Right lung (tissue), 10 donors: ENCODE results near the gene DNAI7. TPM values are rescaled to one million over a fixed set of nuclear protein-coding genes. Genes with fewer than 3 reads are reported as not detected.

ENCODE experiments used
- DNase-seq, 2 donors: peaks; one replicate each; pipeline ENCODE4 v3.0.0-alpha.2; 2013
- long read RNA-seq, 8 donors: transcript quantifications; one replicate each; lab custom pipeline, GENCODE V29; 2026
- polyA plus RNA-seq, 5 donors: library from polyadenylated mRNA; unstranded; fragments of 120-200 nt; gene quantifications; one replicate each; pipeline versions ENCODE4 v1.2.1 to v1.2.3, GENCODE V29; 2013; ENCODE audit warnings: inconsistent platforms in 1 of 5, low replicate concordance in 1 of 5; ENCODE audit not compliant: insufficient read length in 5 of 5, insufficient read depth in 1 of 5

DNAI7 gene, protein sequence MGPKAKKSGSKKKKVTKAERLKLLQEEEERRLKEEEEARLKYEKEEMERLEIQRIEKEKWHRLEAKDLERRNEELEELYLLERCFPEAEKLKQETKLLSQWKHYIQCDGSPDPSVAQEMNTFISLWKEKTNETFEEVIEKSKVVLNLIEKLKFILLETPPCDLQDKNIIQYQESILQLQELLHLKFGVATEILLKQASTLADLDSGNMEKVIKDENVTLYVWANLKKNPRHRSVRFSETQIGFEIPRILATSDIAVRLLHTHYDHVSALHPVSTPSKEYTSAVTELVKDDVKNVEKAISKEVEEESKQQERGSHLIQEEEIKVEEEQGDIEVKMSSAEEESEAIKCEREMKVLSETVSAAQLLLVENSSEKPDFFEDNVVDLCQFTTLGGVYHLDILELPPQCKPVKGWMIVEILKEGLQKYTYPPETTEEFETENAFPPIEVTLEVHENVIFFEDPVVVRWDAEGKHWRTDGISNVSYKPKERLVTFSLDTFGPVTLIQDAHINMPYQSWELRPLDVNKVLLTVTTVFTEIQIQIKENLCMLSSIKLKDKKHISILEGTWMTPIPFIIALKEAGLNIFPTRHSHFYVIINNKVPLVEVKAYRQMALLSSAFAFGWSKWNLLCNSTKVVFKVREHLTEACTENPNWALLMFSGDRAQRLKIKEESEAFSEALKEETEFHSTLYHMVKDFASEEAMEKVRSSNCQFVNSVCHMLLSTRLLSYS
- polyA plus RNA-seq: 1 to 10 TPM; 3.6 to 8.0 (median 5.3) TPM
- long read RNA-seq, donor 1: 0 reads
- long read RNA-seq, donor 2: 0 reads
- long read RNA-seq, donor 3: 0 reads
- long read RNA-seq, donor 4: 0 reads
- long read RNA-seq, donor 5, partial matches to known transcripts: 18 of 47 reads
- long read RNA-seq, donor 5, other reads (novel, unspliced or antisense): 29 of 47 reads
- long read RNA-seq, donor 6, partial matches to known transcripts: 0 of 1 reads
- long read RNA-seq, donor 6, other reads (novel, unspliced or antisense): 0 of 1 reads
- long read RNA-seq, donor 7, partial matches to known transcripts: 41 of 41 reads
- long read RNA-seq, donor 7, other reads (novel, unspliced or antisense): 0 of 41 reads
- long read RNA-seq, donor 8: 0 reads

DNA sequence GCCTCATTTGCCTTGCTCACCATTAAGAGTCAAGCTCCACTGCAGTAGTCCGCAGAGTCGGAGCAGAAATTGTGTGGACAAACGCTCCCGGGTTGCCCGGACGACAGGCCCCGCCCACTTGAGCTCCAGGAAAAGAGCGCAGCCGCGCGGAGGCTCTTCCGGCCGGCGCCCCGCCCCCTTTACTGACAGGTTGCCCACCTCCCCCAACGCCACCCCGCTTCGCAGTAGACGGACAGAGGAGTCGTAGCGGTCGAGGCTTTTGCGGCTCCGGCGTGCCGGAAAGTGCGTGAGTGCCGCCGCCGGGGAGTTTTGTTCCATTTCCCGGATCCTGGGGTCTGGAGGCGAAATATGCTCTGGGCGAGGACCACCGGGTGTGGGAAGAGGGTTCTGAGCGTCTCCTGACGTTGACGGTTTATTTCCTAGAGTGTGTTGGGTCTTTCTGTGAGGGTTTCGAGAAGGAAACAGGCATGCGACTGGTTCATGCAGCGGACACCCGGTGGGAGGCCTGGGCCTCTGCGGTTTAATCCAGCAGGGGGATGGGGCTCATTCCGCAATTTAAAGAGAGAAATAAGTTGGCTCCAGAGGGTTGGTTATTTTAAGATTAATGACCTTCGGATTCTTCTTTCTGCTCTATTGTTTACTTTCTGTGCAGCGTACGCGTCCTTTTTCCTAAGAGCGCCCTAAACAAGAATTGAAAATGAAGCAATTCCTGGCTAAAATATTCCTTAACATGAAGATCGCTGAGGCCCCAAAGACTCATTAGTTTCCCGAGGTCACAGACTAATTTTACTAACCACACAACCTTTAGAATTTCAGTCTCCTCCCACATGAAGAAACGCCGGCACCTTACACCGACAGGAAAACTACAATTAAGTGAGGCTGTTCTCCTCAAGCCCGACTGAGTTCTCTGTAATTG lies at the start of gene DNAI7, which contains the start of gene ETFRF1:
DNAI7 (minus strand) TSS at position 105 of the 916 bp plus-strand sequence; CDS start at position 23, 82 bp downstream.
ETFRF1 (plus strand) TSS at position 182 of the 916 bp plus-strand sequence. CDS start 8,720 bp downstream, outside the sequence.
- DNase-seq: peak; percentile 97 to 98

DNA sequence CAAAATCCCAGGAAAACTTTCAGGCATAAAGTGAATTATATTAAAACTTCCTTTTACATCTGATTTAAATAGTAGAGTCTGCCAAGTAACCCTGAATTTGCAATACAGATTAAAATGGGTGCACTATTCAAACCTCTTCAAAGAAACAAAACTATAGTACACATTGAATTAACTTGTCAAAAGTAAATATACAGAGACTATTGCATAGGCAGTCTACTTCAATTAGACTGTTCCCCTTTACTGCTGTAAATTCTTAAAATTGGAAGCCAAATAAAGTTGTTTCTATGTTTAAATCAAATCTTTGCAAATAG lies 48.7 kb upstream of the DNAI7 start:
- DNase-seq: no peak

DNA sequence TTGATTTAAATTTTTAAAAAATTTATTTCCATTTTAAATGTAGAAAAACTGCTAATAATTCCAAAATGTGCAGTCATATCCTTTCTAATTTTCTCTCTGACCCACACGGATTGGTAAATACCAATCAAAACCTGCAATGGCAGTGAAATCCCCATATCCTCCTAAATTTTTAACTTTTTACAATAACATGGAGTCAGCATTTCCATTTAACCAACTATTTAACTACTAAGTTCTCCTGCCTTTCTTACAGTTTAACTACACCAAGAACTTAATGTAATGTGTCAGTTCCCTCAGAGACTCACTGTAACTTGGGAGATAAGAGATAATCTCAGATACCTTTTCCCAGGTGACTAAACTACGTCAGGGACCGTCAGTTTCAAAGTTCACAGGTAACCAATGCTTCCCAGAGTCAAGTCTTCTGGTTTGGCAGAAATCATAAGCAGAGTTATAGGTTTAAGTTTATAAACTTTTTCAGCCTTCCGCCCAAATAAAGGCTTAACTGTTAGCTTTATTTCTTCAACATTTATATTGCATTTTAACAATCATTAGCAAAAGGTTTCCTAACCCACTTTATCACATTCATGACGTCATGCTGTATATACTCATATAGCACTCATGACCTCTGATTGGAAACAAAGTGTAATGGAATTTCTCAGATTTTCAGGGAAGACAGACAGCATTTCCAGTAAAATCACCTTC lies 48.2 kb upstream of the DNAI7 start:
- no peak for DNase-seq

DNA sequence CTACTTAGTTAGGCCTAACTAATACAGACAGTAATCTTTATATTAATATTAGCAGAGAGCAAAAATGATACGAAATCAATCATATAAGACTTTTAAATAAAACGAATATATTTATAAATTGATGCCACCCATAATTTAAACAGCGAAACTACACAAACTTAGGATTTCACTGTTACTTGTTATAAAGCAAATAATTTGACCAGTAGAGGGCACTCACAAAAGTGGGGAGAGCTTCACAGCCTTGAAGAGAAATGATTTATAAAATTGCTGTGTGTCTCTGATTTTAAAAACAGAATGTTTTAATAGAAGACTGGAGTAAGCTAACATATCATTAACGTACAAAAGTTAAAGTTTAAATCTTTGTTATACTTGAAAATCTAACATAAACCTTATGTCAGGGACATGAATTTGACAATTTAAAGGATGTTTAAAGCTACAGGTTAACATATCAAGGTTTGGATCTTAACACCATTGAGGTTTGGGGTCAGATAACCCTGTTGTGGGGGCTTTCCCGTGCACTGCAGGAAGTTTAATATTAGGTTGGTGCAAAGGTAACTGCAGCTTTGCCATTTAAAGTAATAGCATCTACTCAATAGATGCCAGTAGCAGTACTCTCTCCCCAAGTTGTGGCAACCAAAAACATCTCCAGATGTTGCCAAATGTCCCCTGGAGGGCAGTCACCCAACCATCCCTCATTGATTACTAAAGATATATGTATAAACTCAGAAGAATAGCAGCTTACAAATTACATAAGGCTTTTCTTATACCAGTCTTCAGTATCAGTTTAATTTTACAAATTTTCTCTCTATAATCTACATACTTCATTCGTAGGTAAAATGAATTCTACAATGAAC lies 46.4 kb upstream of the DNAI7 start:
- DNase-seq: peak in 1 of 2 donors; percentile 32

DNA sequence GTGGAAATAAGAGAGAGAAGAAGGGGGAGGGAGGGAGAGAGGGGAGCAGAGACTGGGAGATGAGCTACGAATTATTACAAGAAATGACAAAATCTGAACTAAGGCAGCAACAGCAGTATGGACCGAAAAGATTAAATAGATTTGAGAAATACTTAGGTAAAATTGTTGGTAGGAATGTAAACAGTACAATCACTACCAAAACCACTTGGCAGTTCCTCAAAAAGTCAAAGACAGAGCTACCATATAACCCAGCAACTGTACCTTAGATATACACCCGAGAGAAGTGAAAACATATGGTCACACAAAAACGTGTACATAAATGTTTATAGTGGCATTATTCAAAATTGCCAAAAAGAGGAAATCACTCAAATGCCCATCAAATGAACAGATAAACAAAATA lies 41.7 kb upstream of the DNAI7 start:
- DNase-seq: no peak

DNA sequence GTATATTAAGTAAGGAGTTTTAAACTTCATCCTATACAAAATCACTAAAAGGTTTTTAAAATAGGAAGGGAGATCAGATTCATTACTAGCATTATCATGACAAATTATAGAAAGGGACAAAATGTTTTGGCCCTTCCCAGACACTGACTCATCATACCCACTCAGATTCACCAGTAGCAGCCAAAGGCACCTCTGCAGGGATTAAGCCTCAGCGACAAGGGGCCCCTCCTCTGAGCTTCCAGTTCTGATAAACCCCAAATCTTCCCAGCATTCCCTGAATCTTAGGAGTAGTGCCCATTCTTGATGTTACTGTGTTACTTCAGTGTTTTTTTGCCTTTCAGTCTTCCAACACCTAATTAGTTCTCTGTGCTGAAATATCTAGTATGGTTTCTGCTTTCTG lies 41.2 kb upstream of the DNAI7 start:
- DNase-seq: no peak

DNA sequence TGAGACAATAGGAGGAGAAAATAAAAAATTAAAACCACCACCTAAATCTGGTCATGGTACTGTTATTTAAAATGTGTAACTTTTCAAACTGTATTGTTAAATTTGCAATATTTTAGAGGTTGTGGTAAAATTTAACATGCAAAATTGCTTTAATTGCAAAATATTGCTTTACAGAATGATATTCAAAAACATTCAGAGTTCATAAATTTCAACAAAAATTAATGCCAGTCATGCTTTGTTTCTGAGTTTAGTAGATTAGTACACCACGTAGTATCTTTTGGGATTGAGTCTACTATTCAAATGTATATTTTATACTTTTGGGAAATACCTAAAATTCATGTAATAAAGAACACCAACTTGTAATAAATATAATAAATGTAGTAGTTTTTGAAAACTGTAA lies 18.4 kb upstream of the DNAI7 start:
- DNase-seq: no peak

DNA sequence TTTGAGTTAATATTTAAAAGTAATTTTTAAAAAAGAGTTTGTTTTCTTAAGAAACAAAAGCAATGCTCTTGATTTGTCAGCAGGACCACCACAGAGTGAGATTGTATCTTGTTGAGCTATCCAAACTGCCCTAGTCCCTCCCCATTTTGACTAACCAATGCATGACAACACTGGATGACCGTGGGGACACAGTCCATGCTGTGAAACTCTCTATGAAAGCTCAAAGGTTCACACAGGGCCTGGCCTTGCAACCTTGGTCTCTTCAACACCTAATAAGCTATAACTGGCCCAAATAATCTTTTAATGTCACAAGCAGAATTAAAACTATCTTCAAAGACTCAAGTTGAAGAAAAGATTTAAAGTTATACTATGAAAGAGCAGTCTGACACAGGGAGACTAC lies 13.6 kb upstream of the DNAI7 start:
- DNase-seq: no peak

DNA sequence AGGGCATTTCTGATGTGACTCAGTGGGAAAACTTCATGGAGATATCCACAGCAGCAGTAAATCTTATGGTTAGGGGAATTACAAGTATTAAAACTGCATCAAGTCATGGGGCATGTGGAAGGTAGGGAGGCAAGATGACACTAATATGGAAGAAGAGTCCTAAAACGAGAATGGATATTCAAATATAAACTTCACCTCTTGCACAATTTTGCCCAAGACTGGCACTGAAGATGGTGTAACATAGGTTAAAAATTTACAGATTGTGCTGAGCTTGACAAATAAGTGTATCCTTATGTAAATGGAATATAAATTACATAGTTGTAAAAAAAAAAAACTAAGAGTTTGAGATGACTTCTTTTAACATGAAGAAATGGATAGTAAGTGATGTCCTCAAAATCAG lies 12.9 kb upstream of the DNAI7 start:
- DNase-seq: no peak

DNA sequence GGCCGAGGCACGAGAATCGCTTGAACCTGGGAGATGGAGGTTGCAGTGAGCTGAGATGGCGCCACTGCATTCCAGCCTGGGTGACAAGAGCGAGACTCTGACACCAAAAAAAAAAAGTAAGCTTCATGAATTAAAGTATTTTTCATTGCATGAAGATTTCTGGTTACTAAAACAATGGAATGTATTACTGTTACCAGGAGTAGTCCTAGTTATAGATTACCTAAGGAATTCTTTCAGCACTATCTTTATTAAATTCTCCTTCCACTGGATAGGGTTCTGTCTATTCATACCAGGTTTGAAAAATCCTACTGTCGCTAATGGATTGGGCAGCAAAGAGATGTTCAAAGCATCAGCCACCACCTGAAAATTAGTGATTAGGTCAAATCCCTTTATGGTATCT lies 12.5 kb upstream of the DNAI7 start:
- no peak for DNase-seq

DNA sequence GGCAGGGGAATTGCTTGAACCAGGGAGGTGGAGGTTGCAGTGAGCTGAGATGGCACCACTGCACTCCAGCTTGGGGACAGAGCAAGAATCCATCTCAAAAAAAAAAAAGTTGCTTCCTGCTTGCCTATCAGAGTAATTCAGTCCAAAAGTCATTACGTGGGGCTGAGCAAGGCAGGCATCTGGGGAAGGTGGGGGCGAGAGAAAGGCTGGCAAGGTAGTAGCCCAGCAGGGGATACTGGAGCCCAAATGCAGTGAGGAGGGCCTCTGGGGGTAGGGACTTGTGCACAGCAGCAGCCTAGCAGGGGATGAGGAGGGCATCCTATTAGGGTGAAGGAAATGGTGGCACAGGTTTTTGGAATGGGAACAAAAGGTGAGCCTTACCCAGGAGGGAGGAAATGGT lies 7.2 kb upstream of the DNAI7 start:
- DNase-seq: no peak

DNA sequence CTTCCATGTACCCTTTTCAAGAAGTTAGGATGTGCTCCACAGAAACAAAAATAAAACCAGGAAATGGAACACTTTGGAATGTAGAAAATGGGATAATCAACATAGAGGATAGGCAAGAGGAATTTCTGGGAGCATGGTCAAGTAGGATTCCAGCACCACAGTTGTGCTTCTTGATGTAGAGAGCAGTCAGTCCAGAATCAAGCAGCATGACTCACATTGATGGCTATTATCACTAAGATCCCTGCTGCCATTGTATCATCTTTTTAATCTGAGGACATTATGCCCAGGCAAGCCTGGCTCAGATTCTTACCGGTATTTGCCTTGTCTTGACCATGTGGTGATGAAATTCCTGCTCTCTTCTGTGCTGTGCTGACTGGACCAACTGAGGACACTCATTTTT lies 5.7 kb upstream of the DNAI7 start:
- no peak for DNase-seq

DNA sequence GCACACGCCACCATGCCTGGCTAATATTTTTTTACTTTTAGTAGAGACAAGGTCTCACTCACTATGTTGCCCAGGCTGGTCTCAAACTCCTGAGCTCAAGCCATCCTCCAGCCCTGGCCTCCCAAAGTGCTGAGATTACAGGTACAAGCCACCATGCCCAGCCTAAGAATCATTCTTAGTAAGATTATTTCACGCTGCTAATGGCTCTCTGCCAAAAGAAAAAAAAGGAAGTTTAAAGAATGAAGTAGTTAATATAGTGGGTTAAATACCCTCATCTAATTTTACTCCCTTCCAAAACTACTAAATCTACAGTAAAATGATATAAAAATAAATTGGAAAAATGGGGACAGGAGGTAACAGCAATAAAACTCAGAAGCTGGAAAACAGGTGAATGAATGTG lies 2.6 kb upstream of the DNAI7 start:
- no peak for DNase-seq

DNA sequence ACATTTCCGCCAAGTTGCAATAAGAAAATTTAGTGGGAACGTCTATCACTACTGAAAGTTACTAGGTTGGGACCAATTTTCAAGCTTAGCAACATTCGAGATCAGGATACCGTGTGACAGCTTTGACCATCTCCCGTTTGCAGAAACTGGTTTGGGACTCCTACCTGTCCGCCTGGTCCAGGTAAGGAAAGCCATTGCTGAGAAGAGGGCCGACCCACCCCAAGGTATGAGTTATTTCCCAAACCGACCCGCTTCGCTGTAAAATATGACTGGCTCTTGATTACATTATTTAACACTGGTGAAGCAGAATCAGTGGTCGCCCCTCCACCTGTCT lies 271 bp downstream of the DNAI7 start:
- DNase-seq: no peak

DNA sequence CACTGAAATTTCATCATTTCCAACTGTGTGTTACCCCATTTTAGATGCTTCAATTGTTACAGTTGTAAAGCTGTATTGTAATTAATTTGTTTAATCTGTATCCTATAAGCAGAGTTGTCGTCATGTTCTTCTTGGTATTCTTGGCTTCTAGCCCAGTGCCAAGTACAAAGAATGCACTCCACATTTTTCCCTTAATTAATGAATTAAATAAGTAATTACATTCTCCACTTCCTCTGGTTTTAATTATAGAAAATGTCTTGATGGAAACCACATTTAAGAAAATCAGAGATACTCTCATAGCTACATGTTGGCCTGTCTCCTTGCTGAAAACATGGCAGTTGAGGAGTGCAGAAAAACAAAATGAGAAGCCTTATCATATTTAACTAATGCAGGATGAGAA lies 746 bp downstream of the DNAI7 start:
- DNase-seq: peak; percentile 34 to 38

DNA sequence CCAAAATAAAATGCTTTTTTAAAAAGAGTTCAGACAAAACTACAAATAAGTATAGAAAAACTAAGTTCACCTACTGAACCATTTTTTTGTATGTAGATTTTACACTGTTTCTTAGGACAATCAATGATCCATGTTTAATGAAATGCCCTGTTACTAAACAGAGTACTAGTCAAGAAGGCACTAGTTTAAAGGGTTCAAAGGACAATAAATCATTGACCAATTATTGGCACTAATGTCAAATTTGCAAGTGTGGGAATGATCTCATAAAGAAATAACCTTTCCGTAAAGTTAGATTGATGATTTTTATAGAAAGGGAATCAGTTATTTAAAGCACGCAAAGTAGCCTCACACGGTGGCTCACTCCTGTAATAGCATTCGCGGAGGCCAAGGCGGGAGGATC lies 4.2 kb downstream of the DNAI7 start:
- no peak for DNase-seq

DNA sequence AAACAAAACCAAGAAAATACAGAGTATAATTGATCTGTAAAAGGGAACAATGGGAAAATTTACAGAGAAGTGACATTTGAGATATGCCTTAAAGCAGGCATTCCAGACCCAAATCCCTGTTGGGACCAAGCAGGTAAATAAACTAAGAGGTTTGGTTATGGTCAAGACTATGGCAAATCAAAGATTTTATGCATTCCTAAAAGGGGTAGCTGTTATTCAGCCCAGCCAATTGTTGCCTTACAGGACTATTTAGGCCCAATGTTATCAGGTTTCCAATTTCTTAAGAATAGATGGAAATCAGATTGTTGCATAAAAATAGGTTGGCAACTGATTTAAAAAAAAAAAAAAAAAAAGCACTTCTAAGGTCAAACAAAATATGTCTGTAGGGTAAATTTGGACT lies 5.3 kb downstream of the DNAI7 start:
- DNase-seq: no peak

DNA sequence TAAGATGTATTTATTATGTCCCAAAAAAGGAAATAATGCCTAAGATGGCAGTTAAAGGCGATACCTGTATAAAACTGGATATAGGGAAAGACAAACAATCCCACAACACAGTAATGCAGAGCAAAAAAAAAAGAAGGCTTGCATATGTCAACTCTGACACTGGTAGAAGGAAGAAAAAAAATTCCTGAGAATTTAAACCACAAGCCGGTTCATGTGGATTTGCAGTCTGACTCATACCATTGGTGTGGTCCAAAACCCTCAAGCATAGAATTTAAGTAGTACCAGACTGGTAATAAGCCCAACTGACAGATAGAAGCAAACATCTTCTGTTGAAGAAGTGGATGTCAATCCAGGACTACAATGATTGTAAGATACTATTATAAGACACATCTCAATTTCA lies 7.2 kb downstream of the DNAI7 start:
- DNase-seq: no peak

DNA sequence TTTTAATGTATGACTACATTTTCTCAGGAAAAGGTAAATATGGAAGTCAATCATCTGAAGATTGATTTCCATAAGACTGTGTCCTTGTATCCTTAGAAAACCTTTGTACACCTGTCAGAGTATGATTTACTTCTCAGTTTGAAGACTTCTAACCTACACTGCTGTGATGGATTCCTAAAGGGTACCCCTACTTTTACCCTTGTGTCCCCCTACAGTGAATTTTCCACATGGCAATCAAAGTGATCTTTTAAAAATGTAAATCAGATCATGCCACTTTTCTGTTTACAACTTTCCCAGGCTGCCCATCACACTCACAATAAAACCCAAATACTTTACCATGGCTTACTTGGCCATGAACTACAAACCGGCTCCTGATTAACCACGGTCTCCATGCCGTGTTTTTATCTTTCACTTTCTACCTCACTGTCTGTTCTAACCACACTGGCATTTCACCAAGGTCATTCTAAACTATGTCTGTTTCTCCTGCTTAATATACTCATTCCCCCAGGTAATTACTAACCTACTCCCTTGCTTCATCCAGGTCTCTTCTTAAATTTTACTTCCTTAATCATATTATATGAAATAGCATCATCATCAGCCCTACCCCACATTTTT lies 8.1 kb downstream of the DNAI7 start:
- DNase-seq: no peak
